GM23338 (cell line): ENCODE data around the gene SRPX. TPM values are rescaled to one million over a fixed set of nuclear protein-coding genes. Genes with fewer than 3 reads are reported as not detected.

Experiments used
- CREB1 ChIP-seq: fragments of 250-450 bp; sonication (Bioruptor Pico); IDR thresholded peaks from 2 replicates; pipeline ENCODE4 v1.5.0; 2020; ENCODE audit warnings: low read depth, mild to moderate bottlenecking, moderate library complexity
- CTCF ChIP-seq, 2 experiments: fragments of 200-600 bp in 1 of 2; sonication (generic) in 1 of 2; conservative IDR thresholded peaks; 2 replicates each; pipeline versions ENCODE4 v1.5.1 to v1.6.1; 2016 to 2017; ENCODE audit warnings: antibody characterized with exemption in 2 of 2, low read depth in 2 of 2, mild to moderate bottlenecking in 2 of 2, moderate library complexity in 1 of 2
- EZH2phosphoT487 ChIP-seq: fragments of 200-600 bp; sonication (generic); IDR thresholded peaks from one replicate; pipeline ENCODE4 v1.8.1; 2018; ENCODE audit warnings: antibody characterized with exemption; ENCODE audit not compliant: unreplicated experiment
- NANOG ChIP-seq: IDR thresholded peaks from 2 replicates; pipeline ENCODE4 v1.6.1; 2016; ENCODE audit warnings: antibody characterized with exemption, borderline replicate concordance
- POLR2AphosphoS5 ChIP-seq: IDR thresholded peaks from 2 replicates; pipeline ENCODE4 v1.6.1; 2016; ENCODE audit warnings: antibody characterized with exemption, low read depth
- REST ChIP-seq: IDR thresholded peaks from one replicate; pipeline ENCODE4 v1.6.1; 2018; ENCODE audit warnings: antibody characterized with exemption; ENCODE audit not compliant: unreplicated experiment
- ZNF114 ChIP-seq: fragments of 250-450 bp; sonication (Bioruptor Pico); IDR thresholded peaks from 2 replicates; pipeline ENCODE4 v1.5.0; 2020; ENCODE audit warnings: mild to moderate bottlenecking, moderate library complexity
- ZNF462 ChIP-seq: fragments of 250-450 bp; sonication (Bioruptor Pico); IDR thresholded peaks from 2 replicates; pipeline ENCODE4 v1.5.0; 2020; ENCODE audit warnings: mild to moderate bottlenecking, moderate library complexity
- polyA plus RNA-seq: library from polyadenylated mRNA; unstranded; fragments of >200 nt; fragmentation: Nextera tagmentation; extraction: Ambion mirVana; gene quantifications from 2 replicates; pipeline ENCODE4 v1.2.1, GENCODE V29; 2016
- total RNA-seq: library from RNA; depleted of rRNA; stranded (reverse); fragments of >200 nt; shearing (Covaris generic); gene quantifications from 2 replicates; pipeline ENCODE4 v1.2.3, GENCODE V29; 2014
- TF ChIP-seq, protein P1 (sequence below): IDR thresholded peaks from 2 replicates; pipeline ENCODE4 v1.6.1; 2016; ENCODE audit warnings: antibody characterized with exemption

Gene SRPX
- total and polyA plus RNA-seq, 2 experiments from 2014 or later: 14.3 to 16.9 TPM

DNA sequence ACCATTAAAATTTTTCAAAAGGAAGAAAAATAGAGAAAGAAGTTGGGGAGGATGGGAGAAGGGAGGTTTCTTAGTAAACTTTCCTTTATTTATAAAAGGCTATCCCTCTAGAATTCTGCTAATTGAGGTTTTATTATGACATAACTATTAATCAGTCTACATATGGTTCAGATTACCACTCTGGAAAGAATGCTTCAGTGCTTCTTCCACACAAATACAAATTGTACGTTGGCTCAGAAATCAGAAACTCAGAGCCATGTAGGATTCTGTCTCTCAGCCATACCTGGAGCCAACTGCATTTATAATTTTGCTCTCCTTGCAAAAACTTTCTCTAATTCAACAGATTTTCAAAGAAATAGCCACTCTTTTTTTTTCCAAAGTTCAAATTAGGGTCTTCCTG lies 37.1 kb downstream of the SRPX start (continued):
- TF ChIP-seq ZNF462 (CRISPR knock-in tag) (no peak), CREB1 (no peak), REST (no peak), CTCF (conservative IDR thresholded peaks at IDR 0.05; ENCODE audit: low read depth in 2 of 2) (no peak), ZNF114 (CRISPR knock-in tag) (no peak), EZH2phosphoT487 (no peak), NANOG (no peak), POLR2AphosphoS5 (no peak)
- TF ChIP-seq, protein P1, sequence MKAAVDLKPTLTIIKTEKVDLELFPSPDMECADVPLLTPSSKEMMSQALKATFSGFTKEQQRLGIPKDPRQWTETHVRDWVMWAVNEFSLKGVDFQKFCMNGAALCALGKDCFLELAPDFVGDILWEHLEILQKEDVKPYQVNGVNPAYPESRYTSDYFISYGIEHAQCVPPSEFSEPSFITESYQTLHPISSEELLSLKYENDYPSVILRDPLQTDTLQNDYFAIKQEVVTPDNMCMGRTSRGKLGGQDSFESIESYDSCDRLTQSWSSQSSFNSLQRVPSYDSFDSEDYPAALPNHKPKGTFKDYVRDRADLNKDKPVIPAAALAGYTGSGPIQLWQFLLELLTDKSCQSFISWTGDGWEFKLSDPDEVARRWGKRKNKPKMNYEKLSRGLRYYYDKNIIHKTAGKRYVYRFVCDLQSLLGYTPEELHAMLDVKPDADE: no peak
